Left colon (tissue), 2 donors: ENCODE data around the gene CEACAM18. TPM values are rescaled to one million over a fixed set of nuclear protein-coding genes. Genes with fewer than 3 reads are reported as not detected.
"Not testable (repeated sequence)": the region's sequence is repeated elsewhere in the genome, so short reads cannot be mapped to it uniquely, and the experiment has no call there.

ENCODE experiments used
- ATAC-seq: fragments of 200-7000 bp; cut with Tn5 transposase; one replicate; pipeline ENCODE4 v1.9.1; 2020; ENCODE audit warnings: mild to moderate bottlenecking, moderate library complexity
- DNase-seq, 2 donors: peaks; one replicate each; pipeline ENCODE4 v3.0.0-alpha.2; 2020
- intact Hi-C, 2 donors: fragments of 100-400 bp; cut with DNase I in 1 of 2; cut with micrococcal nuclease in 1 of 2; formaldehyde crosslinking; loops; one replicate each; pipeline versions ENCODE4 v1.11.2 to v1.14.0; 2022; cut with DNase I, micrococcal nuclease
- total RNA-seq, 2 donors: library from RNA; stranded (reverse); fragmentation: NEBNext Ultra II Directional; extraction: Animal tissue kit (Norgen Biotek cat#: 25700); gene quantifications; one replicate each; pipeline ENCODE4 v1.2.1, GENCODE V29; 2021
- donor health status: DM: no; HTN: no; CAD: no.
- donor health status: DM: yes; HTN: yes; CAD: no.

Gene CEACAM18
- total RNA-seq, 2 donors from 2014 or later, result not detected

DNA sequence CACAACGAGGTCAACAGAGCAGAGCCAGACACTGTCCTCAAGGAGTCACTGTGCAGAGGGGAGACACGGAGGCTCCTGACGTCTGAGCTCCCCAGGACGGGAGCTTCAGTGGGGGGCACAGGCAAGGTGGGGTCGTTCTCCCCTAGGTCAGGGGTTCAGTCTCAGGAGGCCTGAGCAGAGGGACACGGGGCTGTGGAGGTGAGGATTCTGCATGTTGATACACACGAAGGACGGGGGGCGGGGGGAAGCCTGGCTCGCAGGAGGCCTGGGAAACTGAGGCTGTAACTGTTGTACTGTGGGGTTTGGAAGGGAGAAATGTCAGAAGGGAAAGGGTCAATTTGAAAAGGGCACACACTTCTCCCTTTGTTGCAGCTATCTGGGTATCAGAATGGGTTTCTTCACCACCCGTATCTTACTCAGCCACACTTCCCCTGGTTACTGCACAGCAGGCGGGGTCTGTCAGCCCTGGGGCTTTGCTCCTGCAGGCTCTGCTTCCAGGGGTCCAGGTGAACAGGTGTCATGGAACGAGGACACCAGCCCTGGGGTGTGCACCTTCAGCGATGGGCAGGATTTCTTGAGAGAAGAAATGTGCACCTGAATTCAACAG is 19.3 kb upstream of the CEACAM18 start:
- intact Hi-C loops, result no loop called here
- ATAC-seq, result no peak
- DNase-seq, result no peak

DNA sequence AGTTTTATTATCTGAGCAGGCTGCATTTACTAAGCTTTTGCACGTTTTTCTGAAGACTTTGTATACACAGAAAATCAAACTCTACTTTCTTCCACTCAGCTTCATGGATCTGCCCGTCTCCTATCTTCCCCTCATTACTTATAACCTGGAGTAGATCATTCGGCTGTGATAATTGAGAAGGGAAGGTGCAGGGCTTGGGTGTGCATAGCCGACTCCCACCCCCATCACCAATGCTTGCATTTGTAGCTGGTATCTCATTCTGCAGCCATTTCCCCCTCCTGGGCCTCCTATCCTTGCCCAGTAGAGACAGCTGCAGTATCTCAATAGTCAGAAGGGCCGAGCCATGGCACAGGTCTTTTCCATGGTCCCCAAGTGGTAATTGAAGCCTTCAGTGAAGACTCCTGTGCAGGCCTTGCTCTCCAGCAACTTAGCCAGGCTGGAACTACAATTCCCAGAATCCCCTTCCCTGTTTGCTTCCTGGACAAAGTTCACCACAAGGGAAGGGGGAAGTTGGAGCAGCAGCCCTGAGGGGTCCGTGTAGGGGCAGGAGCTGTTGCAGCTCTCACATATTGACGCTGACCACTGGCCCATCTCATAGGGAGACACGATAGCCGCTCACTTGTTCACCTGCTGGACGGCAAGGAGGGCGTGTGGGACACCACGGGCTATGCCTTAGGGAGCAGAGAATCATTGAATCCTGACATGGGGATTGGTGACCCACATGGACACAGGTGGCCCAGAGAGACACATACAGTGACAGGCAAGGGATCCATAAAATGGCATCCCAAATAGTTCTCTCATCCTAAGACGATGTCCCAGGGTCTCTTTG is 18.0 kb upstream of the CEACAM18 start:
- DNase-seq (no peak), ATAC-seq (no peak)
- intact Hi-C loops, result no loop called here

DNA sequence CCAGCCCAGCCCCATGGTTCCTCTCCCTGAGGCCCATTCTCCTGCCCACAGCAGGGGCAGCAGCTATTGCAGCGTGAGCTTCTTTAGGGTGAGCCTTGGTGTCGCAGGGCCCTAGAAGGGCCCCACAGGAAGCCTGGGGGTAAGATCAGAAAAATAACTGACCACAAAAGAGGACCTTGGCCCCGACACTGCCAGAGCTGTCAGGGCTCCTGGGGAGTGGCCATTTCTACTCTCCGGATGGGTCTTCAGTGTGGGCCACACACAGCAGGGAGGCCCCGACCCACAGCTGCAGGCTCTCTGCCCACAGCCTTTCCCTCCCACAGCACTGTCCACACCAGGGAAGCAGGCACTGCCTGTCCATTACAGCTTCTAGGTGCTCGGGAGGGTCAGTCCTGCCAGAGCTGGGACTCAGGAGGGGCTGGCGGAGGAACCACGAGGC is 16.6 kb upstream of the CEACAM18 start:
- intact Hi-C loops, result no loop called here
- DNase-seq (peak in 1 of 2 donors; percentile 36), ATAC-seq (no peak)

DNA sequence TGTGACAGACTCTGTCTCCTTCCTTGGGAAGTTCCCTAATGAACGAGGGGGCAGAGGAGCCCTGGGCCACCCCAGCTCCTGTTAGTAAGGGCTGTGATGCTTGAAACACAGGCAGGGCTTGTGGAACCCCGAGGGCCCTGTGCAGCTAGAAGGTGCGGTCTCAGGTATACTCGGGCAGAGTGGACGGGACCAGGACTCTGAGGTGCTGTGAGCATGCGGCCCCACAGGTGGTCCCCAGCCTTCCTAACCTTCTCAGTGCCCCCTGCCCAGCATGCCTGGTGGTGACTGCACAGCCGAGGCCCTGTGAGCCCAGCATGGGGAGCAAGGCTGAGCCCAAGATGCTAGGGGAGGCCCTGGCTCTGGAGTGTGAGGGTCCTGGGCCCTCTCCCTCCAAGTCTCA is 16.1 kb upstream of the CEACAM18 start:
- ATAC-seq (no peak), DNase-seq (no peak)
- intact Hi-C loops, result no loop called here

DNA sequence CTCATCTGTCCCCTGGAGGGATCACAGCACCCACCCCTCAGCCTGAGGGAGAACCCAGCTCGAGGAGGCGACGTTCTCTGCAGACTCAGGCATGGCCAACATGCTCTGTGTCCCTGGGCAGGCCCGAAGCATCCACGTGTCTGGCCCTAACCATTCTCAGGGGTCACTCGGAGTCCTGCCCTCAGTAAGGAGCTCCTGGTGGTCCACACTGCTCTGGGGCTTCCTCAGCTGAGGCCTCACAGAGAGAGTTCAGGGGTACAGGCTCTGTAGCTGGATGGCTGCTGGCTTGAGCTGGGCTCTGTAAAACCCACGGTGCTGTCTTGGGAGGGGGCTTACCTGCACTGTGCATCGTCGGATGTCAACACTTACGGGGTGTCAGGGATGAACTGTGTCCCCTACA is 15.7 kb upstream of the CEACAM18 start:
- intact Hi-C loops, result no loop called here
- ATAC-seq (no peak), DNase-seq (no peak)

DNA sequence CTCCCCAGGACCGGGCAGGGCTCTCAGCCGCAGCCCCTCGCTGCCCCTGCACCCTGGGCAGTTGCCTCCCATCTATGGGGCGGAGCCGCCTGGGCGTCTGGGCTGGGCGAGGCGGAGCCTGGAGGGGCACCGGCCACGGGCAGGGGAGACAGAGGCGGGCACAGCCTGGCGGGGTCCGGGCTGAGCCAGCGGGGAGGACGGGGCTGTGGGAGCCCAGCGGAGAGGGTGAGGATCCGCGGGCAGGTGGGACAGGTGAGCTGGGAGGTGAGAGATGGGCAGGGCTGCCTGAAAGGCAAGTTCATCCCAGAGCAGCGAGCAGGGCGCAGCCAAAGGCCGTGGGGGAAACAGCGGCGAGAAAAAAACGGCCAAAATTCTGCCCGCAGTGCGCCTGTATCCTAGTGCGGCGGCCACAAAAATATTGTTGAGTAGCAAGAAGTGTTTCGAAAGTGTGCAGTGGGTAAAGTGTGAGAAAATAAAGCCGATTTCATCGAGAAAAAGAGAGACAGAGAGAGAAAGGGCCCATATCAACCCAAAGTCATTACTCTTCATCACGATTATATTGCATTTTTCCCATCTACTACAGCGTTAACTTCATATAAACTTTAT is 14.3 kb upstream of the CEACAM18 start:
- intact Hi-C loops, DNase-seq, ATAC-seq: not testable (repeated sequence)

DNA sequence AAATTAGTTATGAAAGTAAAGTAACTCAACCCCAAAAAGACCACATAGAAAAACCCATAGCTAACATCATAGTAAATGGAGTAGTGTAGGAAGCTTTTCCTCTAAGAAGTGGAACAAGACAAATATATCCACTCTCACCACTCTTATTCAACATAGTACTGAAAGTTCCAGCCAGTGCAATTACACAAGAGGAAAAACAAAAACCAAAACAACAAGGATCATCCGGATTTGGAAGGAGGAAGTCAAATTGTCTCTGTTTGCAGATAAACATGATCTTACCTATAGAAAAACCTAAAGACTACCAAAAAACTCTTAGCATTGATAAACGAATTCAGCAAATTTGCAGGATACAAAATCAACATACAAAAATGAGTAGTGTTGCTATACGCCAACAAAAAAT is 11.6 kb upstream of the CEACAM18 start:
- intact Hi-C loops, result no loop called here
- DNase-seq (no peak), ATAC-seq (no peak)

DNA sequence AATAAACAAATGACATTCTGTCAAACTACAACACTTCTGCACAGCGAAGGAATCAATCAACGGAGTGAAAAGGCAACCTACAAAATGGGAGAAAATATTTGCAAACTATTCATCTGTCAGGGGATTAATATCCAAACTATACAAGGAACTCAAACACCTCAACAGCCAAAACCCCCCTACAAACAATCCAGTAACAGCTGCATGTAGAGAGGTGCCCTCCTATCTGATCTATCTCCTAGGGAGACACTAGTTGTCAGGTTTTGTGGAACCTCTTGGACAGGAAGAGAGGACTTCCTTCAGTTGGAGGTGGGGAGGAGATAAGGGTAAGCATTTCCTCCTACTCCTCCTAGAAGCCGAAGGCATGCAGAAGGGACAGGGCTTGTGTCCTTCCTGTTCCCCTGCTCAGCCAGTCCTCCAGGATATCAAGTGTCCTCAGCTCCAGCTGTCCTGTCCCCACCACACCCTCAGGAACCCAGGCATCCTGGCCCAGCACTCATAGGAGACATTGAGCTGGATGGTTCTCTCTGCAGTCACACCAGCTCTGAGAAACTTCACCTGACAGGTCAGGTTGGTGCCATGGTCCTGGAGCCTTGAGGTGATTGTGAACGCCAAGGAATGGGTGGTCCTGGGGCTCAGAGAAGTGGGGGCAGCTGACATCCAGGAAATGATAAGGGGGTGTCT is 10.3 kb upstream of the CEACAM18 start:
- no peak for DNase-seq
- intact Hi-C loops, result no loop called here
- no peak for ATAC-seq

DNA sequence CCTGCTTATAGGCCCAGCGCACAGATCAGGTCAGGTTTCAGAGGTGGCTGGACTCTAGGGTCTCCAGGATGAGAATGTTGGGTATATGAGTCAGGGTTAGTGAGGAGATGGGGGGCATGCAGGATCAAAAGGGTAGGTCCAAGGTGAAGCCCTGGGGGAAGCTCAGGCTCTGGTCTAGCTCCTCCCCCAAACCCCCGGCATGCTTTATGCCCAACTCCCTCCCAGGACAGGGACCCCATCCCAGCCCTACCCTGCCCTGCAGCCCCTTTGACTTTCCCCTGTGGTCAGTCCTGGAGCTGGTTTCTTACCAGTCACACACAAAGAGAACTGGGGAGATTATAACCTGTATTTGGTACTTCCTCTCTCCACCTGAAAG is 9.8 kb upstream of the CEACAM18 start:
- DNase-seq, result no peak
- intact Hi-C loops, result no loop called here
- ATAC-seq, result no peak

DNA sequence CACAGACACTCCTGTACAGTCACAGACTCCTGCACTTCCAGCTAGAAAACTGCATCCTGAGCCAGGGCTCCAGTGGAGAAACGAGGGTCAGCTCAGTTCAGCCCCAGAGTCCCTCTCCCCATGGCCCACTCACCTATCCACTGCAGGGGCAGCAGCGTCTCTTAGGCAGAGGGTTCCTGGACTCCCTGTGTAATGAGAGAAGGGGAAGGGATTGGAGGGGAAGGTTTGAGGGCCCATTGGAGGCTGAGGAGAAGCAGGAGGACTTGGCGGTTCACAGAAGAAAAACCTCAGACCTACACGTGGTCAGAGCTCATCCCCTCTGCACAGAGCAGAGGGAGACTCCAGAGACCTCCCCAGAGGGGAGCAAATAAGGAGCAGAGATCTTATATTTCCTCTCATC is 9.2 kb upstream of the CEACAM18 start:
- ATAC-seq (no peak), DNase-seq (no peak)
- intact Hi-C loops, result no loop called here

DNA sequence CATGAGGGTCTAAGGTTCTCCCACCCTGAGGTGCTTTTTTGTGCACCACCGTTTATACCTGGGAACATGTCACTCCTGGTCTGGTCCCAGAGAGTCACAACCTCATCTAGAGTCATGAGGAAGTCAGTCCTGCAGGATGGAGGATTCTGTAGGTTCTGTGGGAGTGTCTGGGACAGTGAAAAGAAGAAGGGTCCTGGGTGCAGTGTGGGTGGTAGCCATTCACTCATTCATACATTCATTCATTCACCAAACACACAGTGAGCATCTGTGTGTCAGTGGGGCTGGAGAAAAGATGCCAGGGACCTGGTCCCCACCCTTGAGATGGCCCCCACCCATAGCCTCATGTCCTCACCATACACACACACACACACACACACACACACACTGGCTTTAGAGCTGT is 8.7 kb upstream of the CEACAM18 start:
- ATAC-seq, result no peak

DNA sequence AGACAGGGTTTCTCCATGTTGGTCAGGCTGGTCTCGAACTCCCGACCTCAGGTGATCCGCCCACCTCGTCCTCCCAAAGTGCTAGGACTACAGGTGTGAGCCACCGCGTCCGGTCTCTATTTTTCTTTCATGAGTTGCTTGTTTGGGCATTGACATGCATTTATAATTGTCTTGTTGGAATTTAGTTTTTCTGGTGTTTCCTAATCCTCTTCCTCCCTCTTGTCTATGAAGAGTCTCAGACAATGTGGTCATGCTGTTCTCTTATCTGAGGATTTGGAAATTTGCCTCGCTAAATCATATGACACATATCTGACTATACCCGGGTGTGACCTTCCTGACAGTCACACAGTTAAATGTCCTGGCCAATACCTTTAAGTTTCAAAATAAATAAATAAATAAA is 7.4 kb upstream of the CEACAM18 start:
- ATAC-seq (no peak), DNase-seq (no peak)
- intact Hi-C loops, result loop anchor here in 1 of 2 donors (5.0 kb wide), 1 partner anchor 186 kb away; no protein-coding TSS in a partner anchor

More for the DNA sequence above, 8.7 kb upstream of the CEACAM18 start:
- intact Hi-C loops, result loop anchor here in 1 of 2 donors (5.0 kb wide), 1 partner anchor 188 kb away; no protein-coding TSS in a partner anchor
- DNase-seq, result no peak

DNA sequence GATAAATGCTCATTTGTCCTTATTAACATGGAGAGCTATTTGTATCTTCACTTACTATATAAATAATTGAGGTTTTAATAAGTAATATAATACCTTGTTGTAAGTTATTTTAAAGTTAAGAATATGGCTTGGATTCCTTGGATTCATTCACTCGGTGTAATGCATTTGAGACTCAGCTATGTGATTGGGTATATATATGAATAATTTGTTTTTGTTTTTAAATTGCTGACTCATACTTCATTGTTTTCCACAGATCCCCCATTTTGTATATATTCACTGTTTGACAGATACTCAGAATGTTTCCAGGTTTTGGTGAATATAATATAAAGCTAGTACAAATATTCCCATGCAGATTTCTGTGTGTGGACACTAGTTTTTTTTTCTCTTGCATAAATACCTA is 6.8 kb upstream of the CEACAM18 start:
- intact Hi-C loops, result loop anchor here in 1 of 2 donors (5.0 kb wide), 1 partner anchor 186 kb away; no protein-coding TSS in a partner anchor
- ATAC-seq (no peak), DNase-seq (no peak)

DNA sequence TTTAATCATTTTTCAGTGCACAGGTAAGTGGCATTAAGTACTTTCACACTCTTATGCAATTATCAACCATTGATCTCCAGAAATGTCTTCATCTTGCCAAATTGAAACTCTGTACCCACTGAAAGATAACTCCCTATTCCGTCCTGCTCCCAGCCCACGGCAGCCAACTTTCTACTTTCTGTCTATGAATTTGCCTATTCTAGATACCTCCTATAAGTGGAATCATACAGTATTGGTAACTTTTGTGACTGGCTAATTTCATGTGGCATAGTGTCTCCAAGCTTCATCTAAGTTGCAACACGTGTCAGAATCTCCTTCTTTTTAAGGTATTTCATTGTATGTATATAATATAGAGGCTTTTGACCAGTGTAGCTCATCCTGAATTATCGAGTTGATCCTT is 5.7 kb upstream of the CEACAM18 start:
- ATAC-seq (no peak), DNase-seq (no peak)
- intact Hi-C loops, result loop anchor here in 1 of 2 donors (5.0 kb wide), 1 partner anchor 185 kb away; no protein-coding TSS in a partner anchor

DNA sequence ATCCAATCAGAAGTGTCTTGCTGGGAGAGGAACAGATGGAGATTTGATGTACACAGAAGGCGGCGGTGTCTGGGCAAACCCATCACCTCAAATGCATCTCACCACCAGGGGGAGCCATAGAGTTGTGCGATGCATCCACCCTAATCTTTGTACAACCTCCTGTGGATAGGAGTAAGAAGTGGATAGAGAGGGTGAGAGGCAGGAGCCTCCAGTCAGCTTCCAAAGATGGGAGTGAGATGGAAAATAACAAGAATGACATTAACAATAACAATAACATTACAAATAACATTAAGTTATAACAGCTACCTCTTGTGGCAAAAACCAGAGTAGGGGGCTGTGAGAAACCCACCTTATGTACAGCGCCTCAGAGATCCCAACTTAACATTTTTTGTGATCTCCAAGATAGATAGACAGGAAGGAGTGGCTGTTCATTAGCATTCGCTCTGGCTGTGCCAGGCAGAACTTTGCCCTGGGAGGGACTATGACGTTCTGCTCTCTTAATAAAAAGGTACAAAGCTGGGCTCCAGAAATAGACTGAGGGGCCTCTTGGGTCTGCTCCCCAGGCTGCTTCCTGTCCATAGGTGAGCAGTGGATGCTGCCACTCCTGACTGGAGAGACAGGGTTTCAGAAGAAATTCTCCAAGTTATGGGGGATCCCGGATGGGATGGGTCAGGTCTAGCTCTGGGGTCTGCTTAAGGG is 5.2 kb upstream of the CEACAM18 start:
- ATAC-seq (peak; percentile 59), DNase-seq (peak; percentile 45 to 88)
- intact Hi-C loops, result loop anchor here in 1 of 2 donors (5.0 kb wide), 1 partner anchor 184 kb away; no protein-coding TSS in a partner anchor

DNA sequence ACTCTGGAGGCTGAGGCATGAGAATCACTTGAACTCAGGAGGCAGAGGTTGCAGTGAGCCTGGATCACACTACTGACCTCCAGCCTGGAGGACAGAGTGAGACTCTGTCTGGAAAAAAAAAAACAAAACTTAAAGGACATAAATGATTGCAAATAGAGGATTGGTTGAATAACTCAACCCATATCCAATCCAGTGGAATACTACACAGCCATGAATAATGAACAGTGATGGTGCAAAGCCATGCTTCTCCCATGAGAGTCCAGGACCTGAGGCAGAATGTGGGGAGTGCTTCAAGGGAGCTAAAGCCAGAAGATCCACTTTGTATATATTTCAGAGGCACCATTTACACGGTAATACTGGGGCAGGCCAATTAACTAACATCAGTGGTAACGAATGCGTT is 2.2 kb upstream of the CEACAM18 start:
- DNase-seq (no peak), ATAC-seq (no peak)
- intact Hi-C loops, result no loop called here

DNA sequence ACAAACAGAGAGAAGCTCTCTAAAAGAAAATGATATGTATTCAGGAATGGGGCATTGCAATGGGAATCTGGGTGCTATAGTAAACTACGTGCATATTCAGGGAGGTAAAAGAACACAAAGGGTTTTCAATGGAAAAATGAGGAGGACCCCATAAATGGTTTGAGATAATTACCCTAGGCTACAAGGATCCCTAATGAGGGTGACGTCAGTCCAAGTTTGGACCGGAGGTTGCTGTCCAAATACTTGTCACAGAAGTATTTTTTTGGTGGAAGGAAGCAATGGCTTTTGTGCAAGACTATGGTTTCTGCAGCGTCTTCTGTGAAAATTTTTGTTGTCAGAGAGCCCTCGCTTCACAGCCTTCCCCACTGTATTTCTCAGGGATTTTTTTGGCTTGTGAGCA is 995 bp upstream of the CEACAM18 start:
- DNase-seq, result no peak
- intact Hi-C loops, result no loop called here
- ATAC-seq, result no peak

DNA sequence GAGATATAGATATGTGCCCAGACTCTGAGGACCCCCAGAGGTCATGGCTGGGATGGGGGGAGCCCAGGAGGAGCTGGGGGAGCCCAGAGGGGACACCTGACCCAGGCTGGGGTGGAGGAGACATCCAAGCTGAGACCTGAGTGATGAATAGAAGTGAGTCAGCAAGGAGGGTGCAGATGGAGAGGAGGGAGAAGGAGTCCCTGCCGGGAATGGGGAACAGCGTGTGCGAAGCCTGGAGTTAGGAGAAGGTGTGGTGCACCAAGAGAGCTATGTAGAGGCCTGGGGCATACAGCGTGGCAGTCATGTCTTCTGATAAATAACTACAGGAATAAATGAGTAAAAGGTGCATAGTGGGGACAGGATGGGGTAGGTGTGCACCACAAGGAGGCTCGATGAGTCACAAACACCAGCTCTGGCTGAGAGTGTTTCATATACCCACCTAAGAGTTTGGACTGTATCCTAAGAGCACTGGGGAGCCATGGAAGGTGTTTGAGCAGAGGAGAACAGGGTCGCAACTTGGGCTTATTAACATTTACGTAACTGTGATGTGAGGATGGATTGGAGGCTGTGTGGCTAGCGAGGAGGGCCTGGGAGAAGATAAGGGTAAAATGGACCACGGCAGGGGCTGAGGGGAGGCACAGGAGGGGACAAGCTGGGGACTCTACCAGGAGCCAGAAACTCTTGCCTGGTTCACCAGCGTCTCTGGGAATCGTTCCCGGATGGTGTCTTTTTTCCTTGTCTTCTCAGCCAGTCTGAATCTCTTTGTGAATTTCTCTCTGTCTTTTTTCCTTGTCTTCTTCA is 1.4 kb downstream of the CEACAM18 start:
- DNase-seq (no peak), ATAC-seq (no peak)
- intact Hi-C loops, result no loop called here
